ENCODE results near the gene TTC33.

DNA sequence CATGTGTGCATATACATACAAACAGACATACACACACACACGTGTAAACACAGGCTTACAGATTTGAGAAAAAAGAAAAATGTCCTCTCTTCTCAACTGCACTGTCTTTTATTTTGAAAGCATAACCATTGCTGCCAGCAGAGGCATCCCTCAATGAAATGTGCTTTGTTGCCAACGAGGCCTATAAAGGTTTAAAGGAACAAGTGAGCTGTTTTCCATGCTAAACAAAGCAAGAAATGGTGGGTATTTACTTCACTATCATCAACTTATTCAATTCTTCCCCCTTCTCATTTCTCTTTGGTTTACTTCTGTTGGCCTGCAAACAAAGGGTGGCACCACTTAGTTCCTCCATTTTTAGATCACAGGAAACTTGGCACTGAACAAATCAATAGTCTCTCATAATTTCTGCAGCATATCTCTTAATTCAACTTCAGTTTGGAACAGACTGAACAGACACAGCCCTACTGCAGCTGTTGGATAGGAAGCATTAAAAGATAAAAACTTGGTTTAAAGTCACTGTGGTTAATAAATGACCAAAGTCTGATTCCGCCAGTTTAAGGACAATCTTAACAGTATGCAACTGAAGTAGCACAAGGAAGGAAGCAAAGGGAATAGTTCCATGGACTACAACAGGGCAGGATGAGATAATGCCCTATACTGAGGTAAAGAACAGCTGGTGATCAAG lies 21.7 kb downstream of the TTC33 start:
- TF ChIP-seq, protein P1, sequence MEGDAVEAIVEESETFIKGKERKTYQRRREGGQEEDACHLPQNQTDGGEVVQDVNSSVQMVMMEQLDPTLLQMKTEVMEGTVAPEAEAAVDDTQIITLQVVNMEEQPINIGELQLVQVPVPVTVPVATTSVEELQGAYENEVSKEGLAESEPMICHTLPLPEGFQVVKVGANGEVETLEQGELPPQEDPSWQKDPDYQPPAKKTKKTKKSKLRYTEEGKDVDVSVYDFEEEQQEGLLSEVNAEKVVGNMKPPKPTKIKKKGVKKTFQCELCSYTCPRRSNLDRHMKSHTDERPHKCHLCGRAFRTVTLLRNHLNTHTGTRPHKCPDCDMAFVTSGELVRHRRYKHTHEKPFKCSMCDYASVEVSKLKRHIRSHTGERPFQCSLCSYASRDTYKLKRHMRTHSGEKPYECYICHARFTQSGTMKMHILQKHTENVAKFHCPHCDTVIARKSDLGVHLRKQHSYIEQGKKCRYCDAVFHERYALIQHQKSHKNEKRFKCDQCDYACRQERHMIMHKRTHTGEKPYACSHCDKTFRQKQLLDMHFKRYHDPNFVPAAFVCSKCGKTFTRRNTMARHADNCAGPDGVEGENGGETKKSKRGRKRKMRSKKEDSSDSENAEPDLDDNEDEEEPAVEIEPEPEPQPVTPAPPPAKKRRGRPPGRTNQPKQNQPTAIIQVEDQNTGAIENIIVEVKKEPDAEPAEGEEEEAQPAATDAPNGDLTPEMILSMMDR (IDR thresholded peaks at IDR 0.05), result no peak
- no peak for TF ChIP-seq POLR2A (IDR thresholded peaks at IDR 0.05)
